ENCODE measurements around the gene PDS5B.

- TF ChIP-seq CTCF (IDR thresholded peaks at IDR 0.05) (no peak), EZH2phosphoT487 (IDR thresholded peaks at IDR 0.05) (no peak), EZH2 (IDR thresholded peaks at IDR 0.05) (no peak)
Observed at GRCh38 chr13:32779119-32779518, 192.9 kb downstream of the PDS5B start.
